Osteocyte (in vitro differentiated cells): Measurements from ENCODE around the gene DENND4C. TPM values are rescaled to one million over a fixed set of nuclear protein-coding genes. Genes with fewer than 3 reads are reported as not detected.
"Not testable (repeated sequence)": the region's sequence is repeated elsewhere in the genome, so short reads cannot be mapped to it uniquely, and the experiment has no call there.

Experiments
- DNase-seq: peaks from one replicate; pipeline ENCODE4 v3.0.0; 2021; ENCODE audit warnings: mixed read lengths; ENCODE audit not compliant: unreplicated experiment; ENCODE audit errors: extremely low spot score
- H3K27ac Mint-ChIP-seq: one replicate; pipeline ENCODE4 v1.8.0; 2021; ENCODE audit warnings: mild to moderate bottlenecking, mixed read lengths; ENCODE audit not compliant: unreplicated experiment
- H3K27me3 Mint-ChIP-seq: one replicate; pipeline ENCODE4 v1.8.0; 2021; ENCODE audit warnings: mixed read lengths; ENCODE audit not compliant: unreplicated experiment
- H3K36me3 Mint-ChIP-seq: one replicate; pipeline ENCODE4 v1.8.0; 2021; ENCODE audit warnings: mixed read lengths; ENCODE audit not compliant: unreplicated experiment
- H3K4me1 Mint-ChIP-seq: one replicate; pipeline ENCODE4 v1.8.0; 2021; ENCODE audit warnings: mixed read lengths; ENCODE audit not compliant: unreplicated experiment
- H3K4me3 Mint-ChIP-seq: one replicate; pipeline ENCODE4 v1.8.0; 2021; ENCODE audit warnings: mild to moderate bottlenecking, moderate library complexity, mixed read lengths; ENCODE audit not compliant: unreplicated experiment
- H3K9me3 Mint-ChIP-seq: one replicate; pipeline ENCODE4 v1.8.0; 2021; ENCODE audit warnings: mixed read lengths; ENCODE audit not compliant: unreplicated experiment
- total RNA-seq: library from RNA; stranded (reverse); gene quantifications from 2 replicates; pipeline ENCODE4 v1.2.1, GENCODE V29; 2021
- TF ChIP-seq, protein P1 (sequence below): fragments of 200-600 bp; sonication (generic); IDR thresholded peaks from 2 replicates; pipeline ENCODE4 v1.5.0; 2021; ENCODE audit warnings: antibody characterized with exemption, mild to moderate bottlenecking, moderate library complexity

DENND4C gene
- total RNA-seq, 1 donor from 2014 or later, result 41.3 TPM

GRCh38 chr9:19411316-19411715, 180.8 kb downstream of the DENND4C start:
- Mint-ChIP-seq H3K36me3 (no peaks in the 10 kb centered on the region), H3K4me3 (no peak overlapping the region), H3K27me3 (peaks cover 4% of the 10 kb centered on the region), H3K27ac (no peak overlapping the region), H3K9me3 (no peaks in the 10 kb centered on the region), H3K4me1 (peaks cover 13% of the 10 kb centered on the region)
- TF ChIP-seq, protein P1, sequence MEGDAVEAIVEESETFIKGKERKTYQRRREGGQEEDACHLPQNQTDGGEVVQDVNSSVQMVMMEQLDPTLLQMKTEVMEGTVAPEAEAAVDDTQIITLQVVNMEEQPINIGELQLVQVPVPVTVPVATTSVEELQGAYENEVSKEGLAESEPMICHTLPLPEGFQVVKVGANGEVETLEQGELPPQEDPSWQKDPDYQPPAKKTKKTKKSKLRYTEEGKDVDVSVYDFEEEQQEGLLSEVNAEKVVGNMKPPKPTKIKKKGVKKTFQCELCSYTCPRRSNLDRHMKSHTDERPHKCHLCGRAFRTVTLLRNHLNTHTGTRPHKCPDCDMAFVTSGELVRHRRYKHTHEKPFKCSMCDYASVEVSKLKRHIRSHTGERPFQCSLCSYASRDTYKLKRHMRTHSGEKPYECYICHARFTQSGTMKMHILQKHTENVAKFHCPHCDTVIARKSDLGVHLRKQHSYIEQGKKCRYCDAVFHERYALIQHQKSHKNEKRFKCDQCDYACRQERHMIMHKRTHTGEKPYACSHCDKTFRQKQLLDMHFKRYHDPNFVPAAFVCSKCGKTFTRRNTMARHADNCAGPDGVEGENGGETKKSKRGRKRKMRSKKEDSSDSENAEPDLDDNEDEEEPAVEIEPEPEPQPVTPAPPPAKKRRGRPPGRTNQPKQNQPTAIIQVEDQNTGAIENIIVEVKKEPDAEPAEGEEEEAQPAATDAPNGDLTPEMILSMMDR, result no peak
- DNase-seq, result no peak

DNA sequence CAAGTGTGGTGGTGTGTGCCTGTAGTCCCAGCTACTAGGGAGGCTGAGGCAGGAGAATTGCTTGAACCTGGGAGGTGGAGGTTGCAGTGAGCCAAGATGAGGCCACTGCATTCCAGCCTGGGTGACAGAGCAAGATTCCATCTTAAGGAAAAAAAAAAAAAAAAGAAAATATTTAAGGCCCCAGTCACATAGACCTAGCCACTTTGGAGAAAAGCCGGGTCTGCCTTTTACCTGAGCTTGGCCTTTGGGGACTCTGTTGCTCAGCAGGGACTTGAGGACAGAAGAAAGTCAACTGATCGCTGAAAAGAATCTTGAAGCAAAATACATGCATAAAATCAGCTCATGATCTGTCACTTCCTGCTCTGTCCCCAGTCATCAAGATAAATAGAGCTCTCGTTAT, 183.0 kb downstream of the DENND4C start:
- H3K36me3 Mint-ChIP-seq, H3K27me3 Mint-ChIP-seq, H3K9me3 Mint-ChIP-seq, H3K27ac Mint-ChIP-seq, H3K4me3 Mint-ChIP-seq, DNase-seq: not testable (repeated sequence)
- H3K4me1 Mint-ChIP-seq, result peaks cover 11% of the 10 kb centered on the region

DNA sequence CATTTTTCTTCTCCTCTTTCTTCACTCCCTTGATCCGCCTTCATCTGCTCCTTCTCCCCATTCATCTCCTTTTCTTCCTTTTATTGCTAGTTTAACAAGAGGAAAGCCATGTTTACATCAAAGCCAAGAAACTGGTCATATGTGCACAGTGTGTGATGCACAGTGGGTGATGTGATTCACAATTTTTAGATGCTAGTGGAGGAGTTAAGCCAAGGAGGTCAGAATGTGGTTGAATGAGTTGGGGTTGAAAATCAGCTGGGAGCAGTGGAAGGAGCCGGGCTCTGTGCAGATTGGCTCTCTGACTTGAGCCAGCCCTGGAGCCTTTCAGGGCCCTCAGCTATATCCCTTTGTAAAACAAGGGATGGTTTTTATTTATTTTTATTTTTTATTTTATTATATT, 185.7 kb downstream of the DENND4C start:
- no peaks in the 10 kb centered on the region for H3K9me3 Mint-ChIP-seq
- DNase-seq, result no peak
- no peak overlapping the region for H3K4me3 Mint-ChIP-seq
- no peaks in the 10 kb centered on the region for H3K4me1 Mint-ChIP-seq
- TF ChIP-seq, protein P1, result no peak
- no peaks in the 10 kb centered on the region for H3K27me3 Mint-ChIP-seq
- H3K36me3 Mint-ChIP-seq, result no peaks in the 10 kb centered on the region
- no peak overlapping the region for H3K27ac Mint-ChIP-seq

- Mint-ChIP-seq H3K9me3 (no peaks in the 10 kb centered on the region), H3K36me3 (no peaks in the 10 kb centered on the region)
- TF ChIP-seq, protein P1, result no peak
These were observed 190.4 kb downstream of the DENND4C start for GRCh38 chr9:19420877-19421276.

More at GRCh38 chr9:19420877-19421276, 190.4 kb downstream of the DENND4C start:
- H3K27me3 Mint-ChIP-seq, result no peaks in the 10 kb centered on the region
- DNase-seq, result no peak
- no peak overlapping the region for H3K27ac Mint-ChIP-seq
- H3K4me3 Mint-ChIP-seq, result no peak overlapping the region
- H3K4me1 Mint-ChIP-seq, result peaks cover 9% of the 10 kb centered on the region

Other genes with a start within 250 kb of the DENND4C start
- gene SAXO1, start 197.5 kb upstream of the DENND4C start, total RNA-seq, result not detected in 2 replicates
- gene RRAGA, start 181.3 kb upstream of the DENND4C start, total RNA-seq, result 110 and 111 TPM in 2 replicates
- 8.6 and 9.5 TPM in 2 replicates for gene HAUS6, start 127.8 kb upstream of the DENND4C start, total RNA-seq
- 47.0 and 48.5 TPM in 2 replicates for gene PLIN2, start 103.2 kb upstream of the DENND4C start, total RNA-seq
- gene RPS6, start 149.5 kb downstream of the DENND4C start, total RNA-seq, result 1,728 and 1,737 TPM in 2 replicates
- gene ACER2, start 178.3 kb downstream of the DENND4C start, total RNA-seq, result 0.52 and 0.70 TPM in 2 replicates